ENCODE measurements around the gene TTF1. TPM values are rescaled to one million over a fixed set of nuclear protein-coding genes. Genes with fewer than 3 reads are reported as not detected.

Gene TTF1
- total and polyA plus RNA-seq, 10 of the 15 experiments (the other 5 are each of a cell fraction or from before 2014, with no cell fraction given) = 11.3 to 25.5 (median 16.0) TPM

DNA sequence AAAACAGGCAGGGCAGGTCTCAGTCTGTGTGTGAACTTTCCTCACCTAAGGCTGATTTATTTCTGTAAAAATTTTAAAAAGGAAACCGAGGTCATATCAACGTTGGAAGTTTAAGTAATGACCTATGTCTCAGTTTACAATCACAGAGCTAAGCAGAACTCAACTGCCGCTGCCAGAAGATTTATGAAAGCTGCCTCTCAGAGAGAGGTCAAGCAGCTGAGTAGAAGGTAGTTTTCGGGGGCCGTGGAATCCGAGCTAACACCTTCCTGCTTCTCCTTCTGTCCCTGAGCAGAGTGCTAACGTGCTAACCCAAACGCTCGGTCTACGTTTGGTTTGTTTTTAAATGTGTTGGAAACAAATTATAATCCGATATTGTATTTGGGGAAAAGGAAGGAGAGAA is 11.1 kb downstream of the TTF1 start:
- in situ Hi-C loops (cut with MboI) = no loop called here
- TF ChIP-seq IKZF1 (conservative IDR thresholded peaks at IDR 0.05) (no peak), PML (IDR thresholded peaks at IDR 0.05; ENCODE audit: low read length) (no peak), CREM (IDR thresholded peaks at IDR 0.05; ENCODE audit: low read depth) (no peak), MEF2B (IDR thresholded peaks at IDR 0.05; ENCODE audit: partially characterized antibody, poor library complexity, severe bottlenecking) (no peak)
- TF ChIP-seq, protein P1, sequence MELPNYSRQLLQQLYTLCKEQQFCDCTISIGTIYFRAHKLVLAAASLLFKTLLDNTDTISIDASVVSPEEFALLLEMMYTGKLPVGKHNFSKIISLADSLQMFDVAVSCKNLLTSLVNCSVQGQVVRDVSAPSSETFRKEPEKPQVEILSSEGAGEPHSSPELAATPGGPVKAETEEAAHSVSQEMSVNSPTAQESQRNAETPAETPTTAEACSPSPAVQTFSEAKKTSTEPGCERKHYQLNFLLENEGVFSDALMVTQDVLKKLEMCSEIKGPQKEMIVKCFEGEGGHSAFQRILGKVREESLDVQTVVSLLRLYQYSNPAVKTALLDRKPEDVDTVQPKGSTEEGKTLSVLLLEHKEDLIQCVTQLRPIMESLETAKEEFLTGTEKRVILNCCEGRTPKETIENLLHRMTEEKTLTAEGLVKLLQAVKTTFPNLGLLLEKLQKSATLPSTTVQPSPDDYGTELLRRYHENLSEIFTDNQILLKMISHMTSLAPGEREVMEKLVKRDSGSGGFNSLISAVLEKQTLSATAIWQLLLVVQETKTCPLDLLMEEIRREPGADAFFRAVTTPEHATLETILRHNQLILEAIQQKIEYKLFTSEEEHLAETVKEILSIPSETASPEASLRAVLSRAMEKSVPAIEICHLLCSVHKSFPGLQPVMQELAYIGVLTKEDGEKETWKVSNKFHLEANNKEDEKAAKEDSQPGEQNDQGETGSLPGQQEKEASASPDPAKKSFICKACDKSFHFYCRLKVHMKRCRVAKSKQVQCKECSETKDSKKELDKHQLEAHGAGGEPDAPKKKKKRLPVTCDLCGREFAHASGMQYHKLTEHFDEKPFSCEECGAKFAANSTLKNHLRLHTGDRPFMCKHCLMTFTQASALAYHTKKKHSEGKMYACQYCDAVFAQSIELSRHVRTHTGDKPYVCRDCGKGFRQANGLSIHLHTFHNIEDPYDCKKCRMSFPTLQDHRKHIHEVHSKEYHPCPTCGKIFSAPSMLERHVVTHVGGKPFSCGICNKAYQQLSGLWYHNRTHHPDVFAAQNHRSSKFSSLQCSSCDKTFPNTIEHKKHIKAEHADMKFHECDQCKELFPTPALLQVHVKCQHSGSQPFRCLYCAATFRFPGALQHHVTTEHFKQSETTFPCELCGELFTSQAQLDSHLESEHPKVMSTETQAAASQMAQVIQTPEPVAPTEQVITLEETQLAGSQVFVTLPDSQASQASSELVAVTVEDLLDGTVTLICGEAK (IDR thresholded peaks at IDR 0.05; ENCODE audit: borderline replicate concordance) = no peak
- TF ChIP-seq, protein P2, sequence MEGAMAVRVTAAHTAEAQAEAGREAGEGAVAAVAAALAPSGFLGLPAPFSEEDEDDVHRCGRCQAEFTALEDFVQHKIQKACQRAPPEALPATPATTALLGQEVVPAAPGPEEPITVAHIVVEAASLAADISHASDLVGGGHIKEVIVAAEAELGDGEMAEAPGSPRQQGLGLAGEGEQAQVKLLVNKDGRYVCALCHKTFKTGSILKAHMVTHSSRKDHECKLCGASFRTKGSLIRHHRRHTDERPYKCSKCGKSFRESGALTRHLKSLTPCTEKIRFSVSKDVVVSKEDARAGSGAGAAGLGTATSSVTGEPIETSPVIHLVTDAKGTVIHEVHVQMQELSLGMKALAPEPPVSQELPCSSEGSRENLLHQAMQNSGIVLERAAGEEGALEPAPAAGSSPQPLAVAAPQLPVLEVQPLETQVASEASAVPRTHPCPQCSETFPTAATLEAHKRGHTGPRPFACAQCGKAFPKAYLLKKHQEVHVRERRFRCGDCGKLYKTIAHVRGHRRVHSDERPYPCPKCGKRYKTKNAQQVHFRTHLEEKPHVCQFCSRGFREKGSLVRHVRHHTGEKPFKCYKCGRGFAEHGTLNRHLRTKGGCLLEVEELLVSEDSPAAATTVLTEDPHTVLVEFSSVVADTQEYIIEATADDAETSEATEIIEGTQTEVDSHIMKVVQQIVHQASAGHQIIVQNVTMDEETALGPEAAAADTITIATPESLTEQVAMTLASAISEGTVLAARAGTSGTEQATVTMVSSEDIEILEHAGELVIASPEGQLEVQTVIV (IDR thresholded peaks at IDR 0.05; ENCODE audit: borderline replicate concordance, partially characterized antibody) = no peak
- TF ChIP-seq, protein P3, sequence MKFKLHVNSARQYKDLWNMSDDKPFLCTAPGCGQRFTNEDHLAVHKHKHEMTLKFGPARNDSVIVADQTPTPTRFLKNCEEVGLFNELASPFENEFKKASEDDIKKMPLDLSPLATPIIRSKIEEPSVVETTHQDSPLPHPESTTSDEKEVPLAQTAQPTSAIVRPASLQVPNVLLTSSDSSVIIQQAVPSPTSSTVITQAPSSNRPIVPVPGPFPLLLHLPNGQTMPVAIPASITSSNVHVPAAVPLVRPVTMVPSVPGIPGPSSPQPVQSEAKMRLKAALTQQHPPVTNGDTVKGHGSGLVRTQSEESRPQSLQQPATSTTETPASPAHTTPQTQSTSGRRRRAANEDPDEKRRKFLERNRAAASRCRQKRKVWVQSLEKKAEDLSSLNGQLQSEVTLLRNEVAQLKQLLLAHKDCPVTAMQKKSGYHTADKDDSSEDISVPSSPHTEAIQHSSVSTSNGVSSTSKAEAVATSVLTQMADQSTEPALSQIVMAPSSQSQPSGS (IDR thresholded peaks at IDR 0.05; ENCODE audit: low read length) = no peak
- TF ChIP-seq, protein P4, sequence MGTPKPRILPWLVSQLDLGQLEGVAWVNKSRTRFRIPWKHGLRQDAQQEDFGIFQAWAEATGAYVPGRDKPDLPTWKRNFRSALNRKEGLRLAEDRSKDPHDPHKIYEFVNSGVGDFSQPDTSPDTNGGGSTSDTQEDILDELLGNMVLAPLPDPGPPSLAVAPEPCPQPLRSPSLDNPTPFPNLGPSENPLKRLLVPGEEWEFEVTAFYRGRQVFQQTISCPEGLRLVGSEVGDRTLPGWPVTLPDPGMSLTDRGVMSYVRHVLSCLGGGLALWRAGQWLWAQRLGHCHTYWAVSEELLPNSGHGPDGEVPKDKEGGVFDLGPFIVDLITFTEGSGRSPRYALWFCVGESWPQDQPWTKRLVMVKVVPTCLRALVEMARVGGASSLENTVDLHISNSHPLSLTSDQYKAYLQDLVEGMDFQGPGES (IDR thresholded peaks at IDR 0.05) = no peak
- no peak overlapping the region for H3K4me3 ChIP-seq
- ChIA-PET RAD21 (ENCODE audit: unreplicated experiment) (no interaction called here), SMC1A (ENCODE audit: uncharacterized antibody, unreplicated experiment) (interaction anchor here (0.7 to 1.1 kb wide), 3 partner anchors 10 to 126 kb away, joined by 3 read pairs; no protein-coding TSS in a partner anchor), POLR2A (interaction anchor here (0.7 kb wide), 1 partner anchor 9 kb away, joined by 3 read pairs; no protein-coding TSS in a partner anchor), CTCF (interaction anchor here (1.2 kb wide), 1 partner anchor 136 kb away, joined by 3 read pairs; no protein-coding TSS in a partner anchor)
- H3K4me2 ChIP-seq (ENCODE audit: control insufficient read depth, insufficient read depth) = no peak overlapping the region
- no peaks in the 10 kb centered on the region for H3K27me3 ChIP-seq (replicated peaks in 1 of 2; ENCODE audit: control insufficient read depth in 2 of 2, insufficient read depth in 2 of 2, low read length in 1 of 2)
- 91% methylated on average over 11 of the region's 11 CpGs for WGBS (ENCODE audit: insufficient coverage, insufficient replicate concordance, low lambda C conversion rate, missing lambda C conversion rate)
- H4K20me1 ChIP-seq (ENCODE audit: control insufficient read depth, insufficient read depth) = no peaks in the 10 kb centered on the region
- intact Hi-C loops (cut with micrococcal nuclease; ENCODE audit: unreplicated experiment) = no loop called here
- DNase-seq (ENCODE audit: low read depth, low spot score) (no peak), FAIRE-seq (no peak), ATAC-seq (no peak)
- no peaks in the 10 kb centered on the region; the same call in 1 of the 2 replicates for H3K4me1 ChIP-seq (ENCODE audit: control insufficient read depth, insufficient read depth, low read length)
- no peak overlapping the region for H2AFZ ChIP-seq (ENCODE audit: control insufficient read depth, low read depth, low read length)
- no peak overlapping the region for H3K27ac ChIP-seq (ENCODE audit: control insufficient read depth, insufficient read depth)
- peaks cover 13 to 33% of the 10 kb centered on the region in 2 experiments for H3K36me3 ChIP-seq (ENCODE audit: control insufficient read depth in 2 of 2, insufficient read depth in 2 of 2, low read length in 1 of 2)
- no peak overlapping the region for H3K9ac ChIP-seq (ENCODE audit: control insufficient read depth, insufficient read depth, low read length)
- no TSS peak for BruUV-seq (replicated peaks)
- no peaks in the 10 kb centered on the region for H3K79me2 ChIP-seq (ENCODE audit: control insufficient read depth, insufficient read depth, low read length)
- H3K9me3 ChIP-seq (replicated peaks; ENCODE audit: control insufficient read depth, insufficient read depth, low read length) = no peaks in the 10 kb centered on the region

Data from GM12878 (cell line).